A549 (cell line): ENCODE data around the gene SCYL3.

Experiments used
- CEBPB ChIP-seq, 2 experiments: fragments of >200 bp in 1 of 2; sonication (Bioruptor Twin) in 1 of 2; formaldehyde crosslinking in 1 of 2; IDR thresholded peaks; 2 replicates each; pipeline ENCODE4 v1.6.1; 2012 to 2016
- CTCF ChIP-seq: fragments of >200 bp; sonication (Bioruptor Twin); formaldehyde crosslinking; IDR thresholded peaks from 3 replicates; pipeline ENCODE4 v1.5.1; 2016
- EP300 ChIP-seq, 2 experiments: fragments of >200 bp; sonication (Bioruptor Twin); formaldehyde crosslinking; IDR thresholded peaks; 2 replicates in 1 of 2; 3 replicates in 1 of 2; pipeline ENCODE4 v1.6.1; 2016 to 2017
- MAX ChIP-seq: IDR thresholded peaks from 2 replicates; pipeline ENCODE4 v1.6.1; 2012
- POLR2A ChIP-seq: IDR thresholded peaks from 2 replicates; pipeline ENCODE4 v1.6.1; 2012; ENCODE audit warnings: mild to moderate bottlenecking, low read length
- RAD21 ChIP-seq, 2 experiments: fragments of >200 bp in 1 of 2; sonication (Bioruptor Twin) in 1 of 2; formaldehyde crosslinking in 1 of 2; IDR thresholded peaks in 1 of 2; conservative IDR thresholded peaks in 1 of 2; 2 replicates in 1 of 2; 3 replicates in 1 of 2; pipeline ENCODE4 v1.6.1; 2012 to 2018; ENCODE audit warnings: inconsistent platforms in 1 of 2
- RNF2 ChIP-seq: fragments of 200-600 bp; sonication (generic); IDR thresholded peaks from 2 replicates; pipeline ENCODE4 v1.6.1; 2016; ENCODE audit warnings: low read depth, mild to moderate bottlenecking, antibody characterized with exemption, moderate library complexity, borderline replicate concordance

GRCh38 chr1:169859001-169859400 lies 34.7 kb downstream of the SCYL3 start:
- no peak for TF ChIP-seq CTCF
- no peak for TF ChIP-seq CEBPB (IDR thresholded peaks at IDR 0.05)
- TF ChIP-seq EP300 (IDR thresholded peaks at IDR 0.05), result no peak
- no peak for TF ChIP-seq MAX
- TF ChIP-seq RAD21 (conservative IDR thresholded peaks at IDR 0.05 in 1 of 2, IDR thresholded peaks at IDR 0.05 in 1 of 2), result no peak
- no peak for TF ChIP-seq POLR2A
- no peak for TF ChIP-seq RNF2
